ENCODE measurements around the gene TEX52.
A peak's percentile ranks its signal among the peaks of the same experiment; 100 is the strongest.

TEX52 gene

DNA sequence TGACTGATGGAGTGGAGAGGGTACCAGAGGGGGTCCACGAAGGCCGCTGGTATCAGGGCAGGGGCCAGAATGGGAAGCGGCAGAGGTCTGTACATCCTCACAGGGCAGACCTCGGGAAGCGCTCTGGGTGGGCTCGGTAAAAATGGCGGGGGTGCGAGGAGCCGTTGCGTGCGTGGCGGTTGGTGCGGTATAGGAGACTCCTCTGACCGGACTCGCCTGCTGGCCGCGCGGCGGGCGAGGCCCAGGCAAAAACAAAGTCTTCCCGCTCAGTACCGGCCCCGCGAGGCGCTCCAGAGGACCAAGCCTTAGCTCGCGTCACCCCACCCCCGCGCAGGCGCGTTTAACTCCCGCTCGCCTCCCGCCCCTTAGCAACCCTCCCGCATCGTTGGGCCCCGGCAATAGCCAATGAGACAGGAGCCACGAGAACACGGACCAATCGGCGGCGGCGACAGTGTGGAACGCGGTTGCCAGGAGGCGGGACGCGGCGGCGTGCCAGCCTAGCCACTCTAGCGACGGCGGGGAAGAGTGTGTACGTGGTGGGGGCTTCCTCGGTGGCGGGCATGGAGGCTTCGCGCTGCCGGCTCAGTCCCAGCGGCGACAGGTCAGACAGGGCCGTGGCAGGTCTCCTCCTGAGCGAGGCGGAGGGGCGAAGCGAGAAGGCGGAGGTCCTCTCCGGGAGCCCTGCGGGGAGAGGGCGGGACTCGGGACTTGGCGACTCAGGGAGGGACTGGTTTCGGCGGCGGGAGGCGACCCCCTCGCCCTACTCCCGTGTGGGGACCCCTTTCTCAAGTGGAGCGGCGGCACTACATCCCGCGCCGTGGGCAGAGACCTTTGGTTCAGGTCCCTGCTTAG, 33.8 kb upstream of the TEX52 start, which contains the start of gene TULP3:
Gene TULP3 (plus strand): TSS at position 504 of the 852 bp plus-strand sequence. CDS start 57 bp downstream, at position 561.
- TF ChIP-seq, protein P1, sequence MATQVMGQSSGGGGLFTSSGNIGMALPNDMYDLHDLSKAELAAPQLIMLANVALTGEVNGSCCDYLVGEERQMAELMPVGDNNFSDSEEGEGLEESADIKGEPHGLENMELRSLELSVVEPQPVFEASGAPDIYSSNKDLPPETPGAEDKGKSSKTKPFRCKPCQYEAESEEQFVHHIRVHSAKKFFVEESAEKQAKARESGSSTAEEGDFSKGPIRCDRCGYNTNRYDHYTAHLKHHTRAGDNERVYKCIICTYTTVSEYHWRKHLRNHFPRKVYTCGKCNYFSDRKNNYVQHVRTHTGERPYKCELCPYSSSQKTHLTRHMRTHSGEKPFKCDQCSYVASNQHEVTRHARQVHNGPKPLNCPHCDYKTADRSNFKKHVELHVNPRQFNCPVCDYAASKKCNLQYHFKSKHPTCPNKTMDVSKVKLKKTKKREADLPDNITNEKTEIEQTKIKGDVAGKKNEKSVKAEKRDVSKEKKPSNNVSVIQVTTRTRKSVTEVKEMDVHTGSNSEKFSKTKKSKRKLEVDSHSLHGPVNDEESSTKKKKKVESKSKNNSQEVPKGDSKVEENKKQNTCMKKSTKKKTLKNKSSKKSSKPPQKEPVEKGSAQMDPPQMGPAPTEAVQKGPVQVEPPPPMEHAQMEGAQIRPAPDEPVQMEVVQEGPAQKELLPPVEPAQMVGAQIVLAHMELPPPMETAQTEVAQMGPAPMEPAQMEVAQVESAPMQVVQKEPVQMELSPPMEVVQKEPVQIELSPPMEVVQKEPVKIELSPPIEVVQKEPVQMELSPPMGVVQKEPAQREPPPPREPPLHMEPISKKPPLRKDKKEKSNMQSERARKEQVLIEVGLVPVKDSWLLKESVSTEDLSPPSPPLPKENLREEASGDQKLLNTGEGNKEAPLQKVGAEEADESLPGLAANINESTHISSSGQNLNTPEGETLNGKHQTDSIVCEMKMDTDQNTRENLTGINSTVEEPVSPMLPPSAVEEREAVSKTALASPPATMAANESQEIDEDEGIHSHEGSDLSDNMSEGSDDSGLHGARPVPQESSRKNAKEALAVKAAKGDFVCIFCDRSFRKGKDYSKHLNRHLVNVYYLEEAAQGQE (IDR thresholded peaks at IDR 0.05; ENCODE audit: low read depth): no peak
- peak; percentile 66 for TF ChIP-seq YY1 (IDR thresholded peaks at IDR 0.05; ENCODE audit: low read depth)
- TF ChIP-seq CREB1 (IDR thresholded peaks at IDR 0.05; ENCODE audit: low read depth): peak; percentile 8; the same call in 1 of the 2 replicates
- peak; percentile 53 for TF ChIP-seq EGR1 (IDR thresholded peaks at IDR 0.05)
- TF ChIP-seq TCF12 (IDR thresholded peaks at IDR 0.05; ENCODE audit: low read depth): peak; percentile 65; the same call in 1 of the 2 replicates
- TF ChIP-seq FOXM1 (IDR thresholded peaks at IDR 0.05; ENCODE audit: borderline replicate concordance, low read depth): peak; percentile 55; the same call in 1 of the 2 replicates
- TF ChIP-seq, protein P2, sequence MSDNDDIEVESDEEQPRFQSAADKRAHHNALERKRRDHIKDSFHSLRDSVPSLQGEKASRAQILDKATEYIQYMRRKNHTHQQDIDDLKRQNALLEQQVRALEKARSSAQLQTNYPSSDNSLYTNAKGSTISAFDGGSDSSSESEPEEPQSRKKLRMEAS (IDR thresholded peaks at IDR 0.05): peak; percentile 94
- TF ChIP-seq, protein P3, sequence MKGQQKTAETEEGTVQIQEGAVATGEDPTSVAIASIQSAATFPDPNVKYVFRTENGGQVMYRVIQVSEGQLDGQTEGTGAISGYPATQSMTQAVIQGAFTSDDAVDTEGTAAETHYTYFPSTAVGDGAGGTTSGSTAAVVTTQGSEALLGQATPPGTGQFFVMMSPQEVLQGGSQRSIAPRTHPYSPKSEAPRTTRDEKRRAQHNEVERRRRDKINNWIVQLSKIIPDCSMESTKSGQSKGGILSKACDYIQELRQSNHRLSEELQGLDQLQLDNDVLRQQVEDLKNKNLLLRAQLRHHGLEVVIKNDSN (IDR thresholded peaks at IDR 0.05): peak; percentile 57
- peak; percentile 89 for TF ChIP-seq TAF1 (IDR thresholded peaks at IDR 0.05; ENCODE audit: low read depth)
- TF ChIP-seq TEAD4 (IDR thresholded peaks at IDR 0.05): peak; percentile 79
- no peak for TF ChIP-seq RAD21 (IDR thresholded peaks at IDR 0.05; ENCODE audit: low read depth)
- TF ChIP-seq ZBTB7A (IDR thresholded peaks at IDR 0.05; ENCODE audit: low read depth): peak; percentile 95
- peak; percentile 89; the same call in 1 of the 2 replicates for TF ChIP-seq NFIC (IDR thresholded peaks at IDR 0.05)
- TF ChIP-seq CEBPB (IDR thresholded peaks at IDR 0.05): no peak
- TF ChIP-seq EP300 (IDR thresholded peaks at IDR 0.05; ENCODE audit: borderline replicate concordance): peak; percentile 54

DNA sequence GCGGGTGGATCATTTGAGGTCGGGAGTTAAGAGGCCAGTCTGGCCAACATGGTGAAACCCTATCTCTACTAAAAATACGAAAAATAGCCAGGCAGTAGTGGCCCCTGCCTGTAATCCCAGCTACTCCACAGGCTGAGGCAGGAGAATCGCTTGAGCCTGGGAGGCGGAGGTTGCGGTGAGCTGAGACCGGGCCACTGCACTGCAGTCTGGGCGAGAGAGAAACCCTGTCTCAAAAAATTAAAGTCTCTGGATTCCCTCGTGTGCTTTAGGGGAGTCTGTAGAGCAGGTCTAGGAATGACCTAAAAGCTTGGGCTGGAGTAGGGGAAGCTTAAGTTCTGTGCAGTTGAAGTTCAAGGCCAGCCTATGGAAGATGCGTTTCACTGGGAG, 33.2 kb upstream of the TEX52 start:
- TF ChIP-seq, protein P1 (IDR thresholded peaks at IDR 0.05; ENCODE audit: low read depth): no peak
- TF ChIP-seq NFIC (IDR thresholded peaks at IDR 0.05) (no peak), YY1 (IDR thresholded peaks at IDR 0.05; ENCODE audit: low read depth) (no peak), TCF12 (IDR thresholded peaks at IDR 0.05; ENCODE audit: low read depth) (no peak)

DNA sequence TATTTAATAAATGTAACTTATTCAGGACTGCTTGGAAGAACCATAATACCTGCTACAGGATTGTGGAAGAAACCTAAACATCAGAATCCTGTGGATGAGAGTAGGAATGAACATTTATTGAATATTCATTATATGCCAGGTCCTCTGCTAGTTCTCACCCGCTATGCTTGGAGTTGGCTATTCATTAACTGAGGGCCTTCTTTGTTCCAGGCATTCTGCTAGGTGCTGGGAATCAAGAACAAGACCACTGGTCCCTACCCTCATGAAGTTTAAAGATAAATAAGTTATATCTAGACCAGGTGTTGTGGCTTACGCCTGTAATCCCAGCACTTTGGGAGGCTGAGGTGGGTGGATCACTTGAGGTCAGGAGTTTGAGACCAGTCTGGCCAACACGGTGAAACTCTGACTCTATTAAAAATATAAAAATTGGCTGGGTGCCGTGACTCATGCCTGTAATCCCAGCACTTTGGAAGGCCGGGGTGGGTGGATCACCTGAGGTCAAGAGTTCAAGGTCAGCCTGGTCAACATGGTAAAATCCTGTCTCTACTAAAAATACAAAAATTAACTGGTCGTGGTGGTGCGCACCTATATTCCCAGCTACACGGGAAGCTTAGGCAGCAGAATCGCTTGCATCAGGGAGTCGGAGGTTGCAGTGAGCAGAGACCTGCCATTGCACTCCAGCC, 30.1 kb upstream of the TEX52 start:
- TF ChIP-seq, protein P2 (IDR thresholded peaks at IDR 0.05): no peak
- TF ChIP-seq TAF1 (IDR thresholded peaks at IDR 0.05; ENCODE audit: low read depth): no peak
- no peak for TF ChIP-seq YY1 (IDR thresholded peaks at IDR 0.05; ENCODE audit: low read depth)
- no peak for TF ChIP-seq NFIC (IDR thresholded peaks at IDR 0.05)
- no peak for TF ChIP-seq TEAD4 (IDR thresholded peaks at IDR 0.05)
- no peak for TF ChIP-seq CREB1 (IDR thresholded peaks at IDR 0.05; ENCODE audit: low read depth)
- TF ChIP-seq, protein P3 (IDR thresholded peaks at IDR 0.05): no peak
- no peak for TF ChIP-seq ZBTB7A (IDR thresholded peaks at IDR 0.05; ENCODE audit: low read depth)
- no peak for TF ChIP-seq EGR1 (IDR thresholded peaks at IDR 0.05)
- TF ChIP-seq EP300 (IDR thresholded peaks at IDR 0.05; ENCODE audit: borderline replicate concordance): no peak
- TF ChIP-seq CEBPB (IDR thresholded peaks at IDR 0.05): no peak
- TF ChIP-seq FOXM1 (IDR thresholded peaks at IDR 0.05; ENCODE audit: borderline replicate concordance, low read depth): no peak
- no peak for TF ChIP-seq TCF12 (IDR thresholded peaks at IDR 0.05; ENCODE audit: low read depth)

DNA sequence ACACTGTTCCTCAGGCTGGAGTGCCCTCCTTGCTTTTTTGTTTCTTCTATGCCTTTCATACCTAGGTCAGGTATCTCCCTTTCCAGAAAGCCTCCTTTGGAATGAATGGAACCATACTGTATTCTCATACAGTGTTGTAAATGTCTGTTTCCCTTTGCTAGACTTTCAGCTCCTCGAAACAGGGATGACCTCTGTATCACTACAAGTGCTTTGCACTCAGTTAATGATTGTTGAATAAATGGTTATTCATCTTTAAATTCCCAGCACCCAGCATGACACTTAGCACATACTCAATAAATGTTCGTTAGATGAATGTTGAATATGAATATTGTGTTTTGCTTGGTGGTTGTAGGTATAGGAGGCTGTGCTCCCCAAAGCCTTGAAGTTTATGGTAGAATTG, 28.0 kb upstream of the TEX52 start:
- no peak for TF ChIP-seq FOXM1 (IDR thresholded peaks at IDR 0.05; ENCODE audit: borderline replicate concordance, low read depth)

DNA sequence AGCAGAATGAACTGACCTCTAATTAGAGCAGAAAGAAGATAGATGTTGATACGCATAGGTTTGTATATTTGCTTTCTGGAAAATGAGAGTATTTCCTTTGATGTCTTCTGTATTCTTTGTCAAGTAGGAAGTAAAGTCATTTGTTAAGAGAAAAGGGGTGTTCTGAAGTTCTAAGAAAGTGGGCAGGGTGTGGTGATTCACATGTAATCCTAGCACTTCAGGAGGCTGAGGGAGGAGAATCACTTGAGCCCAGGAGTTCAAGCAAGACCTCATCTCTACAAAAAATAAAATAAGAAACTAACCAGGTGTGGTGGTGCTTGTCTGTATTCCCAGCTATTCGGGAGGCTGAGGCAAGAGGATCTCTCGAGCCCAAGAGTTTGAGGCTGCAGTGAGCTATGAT, 23.0 kb upstream of the TEX52 start:
- TF ChIP-seq FOXM1 (IDR thresholded peaks at IDR 0.05; ENCODE audit: borderline replicate concordance, low read depth): no peak
- no peak for TF ChIP-seq NFIC (IDR thresholded peaks at IDR 0.05)
- no peak for TF ChIP-seq CREB1 (IDR thresholded peaks at IDR 0.05; ENCODE audit: low read depth)
- no peak for TF ChIP-seq EGR1 (IDR thresholded peaks at IDR 0.05)
- TF ChIP-seq TAF1 (IDR thresholded peaks at IDR 0.05; ENCODE audit: low read depth): no peak
- TF ChIP-seq TEAD4 (IDR thresholded peaks at IDR 0.05): no peak
- no peak for TF ChIP-seq YY1 (IDR thresholded peaks at IDR 0.05; ENCODE audit: low read depth)
- TF ChIP-seq, protein P3 (IDR thresholded peaks at IDR 0.05): no peak
- TF ChIP-seq, protein P2 (IDR thresholded peaks at IDR 0.05): no peak
- no peak for TF ChIP-seq RAD21 (IDR thresholded peaks at IDR 0.05; ENCODE audit: low read depth)
- no peak for TF ChIP-seq EP300 (IDR thresholded peaks at IDR 0.05; ENCODE audit: borderline replicate concordance)
- TF ChIP-seq TCF12 (IDR thresholded peaks at IDR 0.05; ENCODE audit: low read depth): no peak
- TF ChIP-seq CEBPB (IDR thresholded peaks at IDR 0.05): no peak
- TF ChIP-seq, protein P1 (IDR thresholded peaks at IDR 0.05; ENCODE audit: low read depth): no peak
- TF ChIP-seq ZBTB7A (IDR thresholded peaks at IDR 0.05; ENCODE audit: low read depth): no peak

Data from Ishikawa (cell line).